Trophoblast cell (in vitro differentiated cells and primary cell): ENCODE results near the gene PLB1.

Experiments used
- DNase-seq, 2 donors: peaks; one replicate each; pipeline ENCODE4 v3.0.0-alpha.2; 2016
- H2AFZ ChIP-seq: 2 replicates; pipeline ENCODE4 v1.6.1; 2013; ENCODE audit warnings: low read length, moderate library complexity, mild to moderate bottlenecking; ENCODE audit not compliant: insufficient read depth, poor library complexity
- H2AK5ac ChIP-seq: 2 replicates; pipeline ENCODE4 v1.6.1; 2013; ENCODE audit warnings: mild to moderate bottlenecking, low read length
- H2BK120ac ChIP-seq: 2 replicates; pipeline ENCODE4 v1.6.1; 2013; ENCODE audit warnings: low read length, mild to moderate bottlenecking, moderate library complexity; ENCODE audit not compliant: insufficient read depth, poor library complexity
- H2BK12ac ChIP-seq: 2 replicates; pipeline ENCODE4 v1.6.1; 2013; ENCODE audit warnings: mild to moderate bottlenecking, low read length, moderate library complexity
- H2BK5ac ChIP-seq: 2 replicates; pipeline ENCODE4 v1.6.1; 2013; ENCODE audit warnings: low read length, low read depth, moderate library complexity, mild to moderate bottlenecking; ENCODE audit not compliant: poor library complexity
- H3K14ac ChIP-seq: 2 replicates; pipeline ENCODE4 v1.6.1; 2013; ENCODE audit warnings: mild to moderate bottlenecking, low read length
- H3K18ac ChIP-seq: 2 replicates; pipeline ENCODE4 v1.6.1; 2013; ENCODE audit warnings: mild to moderate bottlenecking, low read length
- H3K23ac ChIP-seq: 2 replicates; pipeline ENCODE4 v1.6.1; 2013; ENCODE audit warnings: low read length
- H3K27ac ChIP-seq: 2 replicates; pipeline ENCODE4 v1.5.1; 2013; ENCODE audit warnings: low read depth, mild to moderate bottlenecking, inconsistent platforms, low read length, moderate library complexity
- H3K27me3 ChIP-seq: 2 replicates; pipeline ENCODE4 v1.6.1; 2013; ENCODE audit warnings: inconsistent platforms, mild to moderate bottlenecking, low read length, moderate library complexity; ENCODE audit not compliant: insufficient read depth
- H3K36me3 ChIP-seq, 2 experiments: 1 replicate in 1 of 2; 2 replicates in 1 of 2; pipeline ENCODE4 v1.6.1; 2013; ENCODE audit warnings: low read length in 2 of 2, mild to moderate bottlenecking in 2 of 2, moderate library complexity in 1 of 2; ENCODE audit not compliant: insufficient read depth in 2 of 2, control insufficient read depth in 1 of 2
- H3K4ac ChIP-seq: 2 replicates; pipeline ENCODE4 v1.6.1; 2013; ENCODE audit warnings: low read depth, mild to moderate bottlenecking, low read length, moderate library complexity
- H3K4me1 ChIP-seq, 2 experiments: 1 replicate in 1 of 2; 2 replicates in 1 of 2; pipeline ENCODE4 v1.6.1; 2013; ENCODE audit warnings: low read length in 2 of 2, mild to moderate bottlenecking in 2 of 2, moderate library complexity in 1 of 2; ENCODE audit not compliant: insufficient read depth in 2 of 2, control insufficient read depth in 1 of 2
- H3K4me2 ChIP-seq: 2 replicates; pipeline ENCODE4 v1.6.1; 2013; ENCODE audit warnings: inconsistent platforms, mild to moderate bottlenecking, low read length, moderate library complexity
- H3K4me3 ChIP-seq: 2 replicates; pipeline ENCODE4 v1.5.1; 2013; ENCODE audit warnings: mild to moderate bottlenecking, low read depth, low read length, inconsistent platforms
- H3K79me1 ChIP-seq: one replicate; pipeline ENCODE4 v1.6.1; 2013; ENCODE audit warnings: low read length
- H3K79me2 ChIP-seq: 2 replicates; pipeline ENCODE4 v1.6.1; 2013; ENCODE audit warnings: low read length, mild to moderate bottlenecking; ENCODE audit not compliant: control insufficient read depth, insufficient read depth, poor library complexity
- H3K9ac ChIP-seq: 2 replicates; pipeline ENCODE4 v1.6.1; 2013; ENCODE audit warnings: mild to moderate bottlenecking, low read length
- H3K9me3 ChIP-seq: 2 replicates; pipeline ENCODE4 v1.6.1; 2013; ENCODE audit warnings: low read depth, mild to moderate bottlenecking, control low read depth, inconsistent platforms, low read length; ENCODE audit not compliant: insufficient read depth
- H4K12ac ChIP-seq: 2 replicates; pipeline ENCODE4 v1.6.1; 2013; ENCODE audit warnings: low read depth, mild to moderate bottlenecking, low read length, moderate library complexity
- H4K8ac ChIP-seq: 2 replicates; pipeline ENCODE4 v1.6.1; 2013; ENCODE audit warnings: low read depth, mild to moderate bottlenecking, low read length, moderate library complexity
- H4K91ac ChIP-seq: one replicate; pipeline ENCODE4 v1.6.1; 2013; ENCODE audit warnings: low read depth, mild to moderate bottlenecking, low read length, moderate library complexity
- WGBS: extraction: QIAGEN DNeasy Blood & Tissue Kit; methylation state at CpG from one replicate; pipeline ENCODE4 v1.1.7; 2013; ENCODE audit warnings: missing lambda C conversion rate; ENCODE audit not compliant: insufficient read length, insufficient coverage; ENCODE audit errors: extremely low coverage; 5-methylcytosine and 5-hydroxymethylcytosine counted together

PLB1 gene

DNA sequence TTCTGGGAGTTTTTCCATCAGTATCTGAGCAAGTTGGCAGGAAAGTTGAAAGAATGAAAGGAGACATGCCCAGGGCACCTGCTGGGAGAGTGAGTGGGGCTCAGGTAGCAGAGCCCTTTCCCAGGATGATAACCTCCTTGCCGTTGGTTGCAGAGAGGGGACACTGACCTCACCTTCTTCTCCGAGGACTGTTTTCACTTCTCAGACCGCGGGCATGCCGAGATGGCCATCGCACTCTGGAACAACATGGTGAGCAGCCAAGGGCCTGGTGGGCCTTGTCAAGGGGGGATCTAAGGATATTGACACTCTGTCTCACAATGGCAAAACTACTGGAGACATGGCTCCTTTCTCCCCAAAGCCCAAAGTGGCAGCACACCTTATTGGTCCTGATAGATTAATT is 136.9 kb downstream of the PLB1 start:
- no peak overlapping the region for H3K27ac ChIP-seq
- H3K14ac ChIP-seq: no peak overlapping the region
- H3K4me2 ChIP-seq: no peak overlapping the region
- no peak overlapping the region for H2AFZ ChIP-seq
- no peak overlapping the region for H2BK12ac ChIP-seq
- H3K4ac ChIP-seq: no peak overlapping the region
- H3K4me1 ChIP-seq: peaks cover 11 to 17% of the 10 kb centered on the region in 2 experiments
- H3K23ac ChIP-seq: peak overlapping the region; percentile 47
- no peak overlapping the region for H2BK120ac ChIP-seq
- H4K8ac ChIP-seq: no peak overlapping the region
- no peak overlapping the region for H3K4me3 ChIP-seq
- no peak overlapping the region for H3K9ac ChIP-seq
- DNase-seq: no peak
- peaks cover 11% of the 10 kb centered on the region for H3K79me1 ChIP-seq
- no peak overlapping the region for H4K91ac ChIP-seq
- no peak overlapping the region for H4K12ac ChIP-seq
- no CpG with 5 or more reads among the region's 6 CpGs for WGBS
- no peaks in the 10 kb centered on the region for H3K79me2 ChIP-seq
- no peaks in the 10 kb centered on the region for H3K36me3 ChIP-seq
- peaks cover 1% of the 10 kb centered on the region for H3K9me3 ChIP-seq
- H3K27me3 ChIP-seq: no peaks in the 10 kb centered on the region
- no peak overlapping the region for H2BK5ac ChIP-seq
- no peak overlapping the region for H2AK5ac ChIP-seq
- H3K18ac ChIP-seq: no peak overlapping the region

DNA sequence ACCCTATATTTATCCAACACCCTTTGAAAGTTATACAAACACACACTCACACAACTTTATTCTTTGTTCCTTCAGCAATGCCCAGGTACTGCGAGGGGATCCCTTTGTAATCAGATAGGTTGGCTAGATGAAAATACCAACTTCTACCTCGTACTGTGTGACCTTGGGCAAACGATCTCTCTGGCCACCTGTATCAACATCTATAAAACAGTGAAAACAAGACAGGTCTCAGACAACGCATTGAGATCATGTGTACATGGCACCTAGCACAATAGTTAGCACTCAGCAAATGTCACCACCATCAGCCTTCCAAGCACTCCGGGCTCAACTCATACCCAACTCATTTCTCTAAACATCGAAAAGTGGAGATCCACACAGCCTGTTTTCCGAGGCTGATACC is 137.3 kb downstream of the PLB1 start:
- no peak overlapping the region for H3K14ac ChIP-seq
- H3K27me3 ChIP-seq: no peaks in the 10 kb centered on the region
- WGBS: no CpG with 5 or more reads among the region's 7 CpGs
- H2AFZ ChIP-seq: no peak overlapping the region
- no peak overlapping the region for H3K4me2 ChIP-seq
- no peak overlapping the region for H4K8ac ChIP-seq
- H3K9ac ChIP-seq: no peak overlapping the region
- peaks cover 11% of the 10 kb centered on the region for H3K79me1 ChIP-seq
- H3K4me1 ChIP-seq: peaks cover 11 to 17% of the 10 kb centered on the region in 2 experiments
- no peak overlapping the region for H3K23ac ChIP-seq
- no peaks in the 10 kb centered on the region for H3K9me3 ChIP-seq
- peak in 1 of 2 donors; percentile 31 for DNase-seq
- H2AK5ac ChIP-seq: no peak overlapping the region
- no peak overlapping the region for H2BK120ac ChIP-seq
- H3K18ac ChIP-seq: no peak overlapping the region
- no peak overlapping the region for H3K4ac ChIP-seq
- peak overlapping the region; percentile 10 for H4K91ac ChIP-seq
- no peak overlapping the region for H2BK5ac ChIP-seq
- no peak overlapping the region for H3K4me3 ChIP-seq
- no peak overlapping the region for H4K12ac ChIP-seq
- H3K79me2 ChIP-seq: no peaks in the 10 kb centered on the region
- no peak overlapping the region for H3K27ac ChIP-seq
- H3K36me3 ChIP-seq: no peaks in the 10 kb centered on the region
- no peak overlapping the region for H2BK12ac ChIP-seq

DNA sequence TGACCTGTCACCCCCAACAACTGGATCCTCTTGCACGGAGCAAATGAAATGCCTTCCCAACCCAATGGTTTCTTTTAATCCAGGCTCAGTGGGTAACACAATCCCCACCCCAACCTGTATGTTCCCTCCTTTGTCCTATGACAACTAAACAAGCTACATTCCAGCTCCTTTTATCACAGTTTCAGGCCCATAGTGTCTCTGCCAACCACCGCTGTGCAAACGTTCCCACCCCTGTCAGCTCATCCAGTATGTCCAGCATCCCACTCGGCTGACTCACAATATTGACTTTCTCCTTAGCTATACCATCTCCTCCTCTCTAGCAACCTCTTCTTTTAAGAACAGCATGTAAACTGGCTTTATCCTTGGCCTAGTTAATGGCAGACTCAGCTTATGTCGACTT is 137.9 kb downstream of the PLB1 start:
- H3K4me2 ChIP-seq: no peak overlapping the region
- H3K79me1 ChIP-seq: peaks cover 11% of the 10 kb centered on the region
- H2AFZ ChIP-seq: no peak overlapping the region
- H3K23ac ChIP-seq: no peak overlapping the region
- H4K8ac ChIP-seq: no peak overlapping the region
- no peak overlapping the region for H4K12ac ChIP-seq
- H2BK5ac ChIP-seq: no peak overlapping the region
- no peaks in the 10 kb centered on the region for H3K79me2 ChIP-seq
- H3K27me3 ChIP-seq: no peaks in the 10 kb centered on the region
- H3K4ac ChIP-seq: no peak overlapping the region
- H2BK12ac ChIP-seq: no peak overlapping the region
- H3K9me3 ChIP-seq: no peaks in the 10 kb centered on the region
- no peak overlapping the region for H2BK120ac ChIP-seq
- no CpG with 5 or more reads among the region's 5 CpGs for WGBS
- H3K9ac ChIP-seq: no peak overlapping the region
- no peak overlapping the region for H2AK5ac ChIP-seq
- no peaks in the 10 kb centered on the region for H3K36me3 ChIP-seq
- no peak overlapping the region for H3K18ac ChIP-seq
- H3K4me1 ChIP-seq: peaks cover 11 to 20% of the 10 kb centered on the region in 2 experiments
- peak overlapping the region; percentile 10 for H4K91ac ChIP-seq
- no peak overlapping the region for H3K14ac ChIP-seq
- no peak overlapping the region for H3K4me3 ChIP-seq
- DNase-seq: peak; percentile 83 to 90
- no peak overlapping the region for H3K27ac ChIP-seq

DNA sequence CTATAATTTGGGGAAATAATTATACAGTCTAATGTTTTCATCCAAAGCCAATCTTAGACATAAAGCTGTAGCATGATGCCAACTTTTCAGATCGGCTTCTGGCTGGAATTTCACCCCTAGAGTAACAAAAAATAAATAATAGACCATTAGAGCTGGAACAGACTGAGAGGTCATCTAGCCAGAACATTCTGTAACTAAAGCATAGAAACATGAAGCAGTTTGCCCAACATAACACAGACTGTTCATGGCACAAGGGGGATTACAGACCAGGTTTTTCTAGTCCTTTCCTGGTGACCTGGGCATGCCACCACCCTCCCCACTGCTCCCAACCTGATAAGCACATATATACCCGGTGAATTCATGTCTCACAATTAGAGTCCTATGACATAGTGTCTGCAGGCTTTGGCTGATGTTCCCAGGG is 139.3 kb downstream of the PLB1 start:
- Histone ChIP-seq H2AK5ac (no peak overlapping the region), H3K18ac (no peak overlapping the region), H3K79me1 (peaks cover 8% of the 10 kb centered on the region), H3K36me3 (no peaks in the 10 kb centered on the region), H3K27ac (no peak overlapping the region), H2AFZ (no peak overlapping the region), H4K8ac (no peak overlapping the region), H3K27me3 (no peaks in the 10 kb centered on the region), H3K9ac (no peak overlapping the region), H3K9me3 (no peaks in the 10 kb centered on the region), H3K4ac (no peak overlapping the region), H3K4me2 (no peak overlapping the region), H4K12ac (no peak overlapping the region), H3K4me1 (peaks cover 16 to 27% of the 10 kb centered on the region in 2 experiments), H2BK12ac (no peak overlapping the region), H2BK120ac (no peak overlapping the region), H3K23ac (no peak overlapping the region), H4K91ac (no peak overlapping the region), H3K4me3 (no peak overlapping the region), H2BK5ac (no peak overlapping the region), H3K79me2 (no peaks in the 10 kb centered on the region), H3K14ac (no peak overlapping the region)
- DNase-seq: peak; percentile 42 to 59
- no CpG with 5 or more reads among the region's 2 CpGs for WGBS
